Measurements from ENCODE around the gene MEGF11.

GRCh38 chr15:66144978-66145725 is 108.4 kb downstream of the MEGF11 start:
- TF ChIP-seq POLR2AphosphoS5 (IDR thresholded peaks at IDR 0.05; ENCODE audit: low read depth) (no peak), SPI1 (IDR thresholded peaks at IDR 0.05; ENCODE audit: borderline replicate concordance, low read depth) (no peak)
- TF ChIP-seq, protein P1, sequence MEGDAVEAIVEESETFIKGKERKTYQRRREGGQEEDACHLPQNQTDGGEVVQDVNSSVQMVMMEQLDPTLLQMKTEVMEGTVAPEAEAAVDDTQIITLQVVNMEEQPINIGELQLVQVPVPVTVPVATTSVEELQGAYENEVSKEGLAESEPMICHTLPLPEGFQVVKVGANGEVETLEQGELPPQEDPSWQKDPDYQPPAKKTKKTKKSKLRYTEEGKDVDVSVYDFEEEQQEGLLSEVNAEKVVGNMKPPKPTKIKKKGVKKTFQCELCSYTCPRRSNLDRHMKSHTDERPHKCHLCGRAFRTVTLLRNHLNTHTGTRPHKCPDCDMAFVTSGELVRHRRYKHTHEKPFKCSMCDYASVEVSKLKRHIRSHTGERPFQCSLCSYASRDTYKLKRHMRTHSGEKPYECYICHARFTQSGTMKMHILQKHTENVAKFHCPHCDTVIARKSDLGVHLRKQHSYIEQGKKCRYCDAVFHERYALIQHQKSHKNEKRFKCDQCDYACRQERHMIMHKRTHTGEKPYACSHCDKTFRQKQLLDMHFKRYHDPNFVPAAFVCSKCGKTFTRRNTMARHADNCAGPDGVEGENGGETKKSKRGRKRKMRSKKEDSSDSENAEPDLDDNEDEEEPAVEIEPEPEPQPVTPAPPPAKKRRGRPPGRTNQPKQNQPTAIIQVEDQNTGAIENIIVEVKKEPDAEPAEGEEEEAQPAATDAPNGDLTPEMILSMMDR (IDR thresholded peaks at IDR 0.05; ENCODE audit: insufficient read depth, low read length): no peak
